SH-SY5Y (cell line): ENCODE data around the gene ADM2.

ENCODE experiments used
- GATA2 ChIP-seq: IDR thresholded peaks from 2 replicates; pipeline ENCODE4 v1.6.1; 2011; ENCODE audit warnings: mild to moderate bottlenecking, low read depth, low read length
- GATA3 ChIP-seq: IDR thresholded peaks from 2 replicates; pipeline ENCODE4 v1.6.1; 2011; ENCODE audit warnings: low read depth, mild to moderate bottlenecking, low read length, moderate library complexity

Gene ADM2

DNA sequence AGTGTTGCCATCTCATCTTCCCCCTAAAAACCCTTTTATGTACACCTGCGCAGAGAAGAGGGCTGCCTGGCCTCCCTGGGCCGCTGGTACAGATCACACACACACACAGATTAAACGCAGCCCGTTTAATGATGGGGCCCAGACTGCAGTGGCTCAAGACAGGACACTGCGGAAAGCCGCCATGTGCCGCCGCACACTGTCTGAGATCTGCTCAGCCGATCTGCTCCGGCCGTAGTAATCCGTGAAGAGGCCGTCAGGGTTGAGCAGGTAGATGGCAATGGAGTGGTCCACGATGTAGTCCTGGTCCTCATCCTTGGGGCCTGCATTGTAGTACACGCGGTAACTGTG, 42.1 kb downstream of the ADM2 start:
- TF ChIP-seq GATA2 (no peak), GATA3 (no peak)

DNA sequence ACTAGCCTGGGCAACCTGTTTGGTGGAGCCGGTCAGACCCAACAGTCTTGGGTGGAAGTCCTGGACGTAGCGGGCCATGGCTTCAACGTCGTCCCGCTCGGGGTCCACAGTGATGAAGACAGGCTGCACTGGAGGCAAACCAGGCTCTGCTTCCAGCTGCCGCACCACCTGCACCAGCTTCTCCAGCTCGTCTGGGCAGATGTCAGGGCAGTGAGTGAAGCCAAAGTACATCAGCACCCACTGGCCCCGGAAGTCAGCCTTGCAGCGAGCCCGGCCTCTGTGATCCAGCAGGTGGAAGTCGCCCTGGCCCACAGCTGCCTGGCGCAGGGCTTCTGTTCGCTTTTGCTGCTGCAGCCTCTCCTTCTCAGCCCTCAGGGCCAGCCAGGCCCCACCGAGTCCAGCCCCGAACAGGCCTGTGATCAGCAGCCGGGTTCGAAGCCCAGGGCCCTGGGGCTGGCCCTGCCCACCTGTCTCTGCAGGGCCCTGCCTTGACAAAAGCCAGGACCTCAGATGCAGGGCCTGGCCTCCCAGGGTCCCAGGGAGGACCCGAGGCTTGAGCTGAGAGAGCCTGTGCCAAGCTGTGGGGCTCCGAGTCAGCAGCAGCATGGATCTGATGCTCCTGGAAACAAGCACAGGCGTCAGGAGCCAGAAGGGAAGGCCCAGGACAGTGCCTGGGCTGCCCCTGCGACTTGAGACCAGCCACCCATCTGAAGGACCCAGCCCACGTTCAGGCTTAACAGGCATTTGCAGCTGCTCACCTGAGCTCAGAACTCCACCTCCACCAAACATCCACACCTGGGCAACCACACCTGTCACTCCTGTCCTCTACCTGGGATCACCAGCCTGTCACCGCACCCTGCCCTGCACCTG, 42.7 kb downstream of the ADM2 start:
- TF ChIP-seq GATA2 (no peak), GATA3 (no peak)

DNA sequence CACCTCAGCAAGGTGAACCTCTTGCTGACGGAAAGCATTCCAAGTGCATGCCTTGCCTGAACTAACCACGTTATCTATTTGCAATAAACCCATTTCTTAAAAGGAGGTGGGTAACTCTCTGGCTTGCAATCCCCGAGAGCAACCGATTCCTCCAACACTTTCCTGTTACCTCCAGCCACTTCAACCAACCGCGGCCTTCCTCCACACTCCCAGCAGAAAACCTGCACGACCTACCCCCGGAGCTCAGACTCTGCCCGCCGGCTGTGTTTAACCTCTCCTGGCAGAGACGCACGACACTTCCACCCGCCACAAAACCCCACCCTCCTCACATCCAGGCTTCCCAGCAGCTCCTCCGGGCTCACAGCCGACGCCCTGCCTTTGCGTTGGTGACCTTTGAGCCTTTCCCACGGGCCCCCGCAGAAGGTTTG, 43.3 kb downstream of the ADM2 start:
- TF ChIP-seq GATA3 (no peak), GATA2 (no peak)

DNA sequence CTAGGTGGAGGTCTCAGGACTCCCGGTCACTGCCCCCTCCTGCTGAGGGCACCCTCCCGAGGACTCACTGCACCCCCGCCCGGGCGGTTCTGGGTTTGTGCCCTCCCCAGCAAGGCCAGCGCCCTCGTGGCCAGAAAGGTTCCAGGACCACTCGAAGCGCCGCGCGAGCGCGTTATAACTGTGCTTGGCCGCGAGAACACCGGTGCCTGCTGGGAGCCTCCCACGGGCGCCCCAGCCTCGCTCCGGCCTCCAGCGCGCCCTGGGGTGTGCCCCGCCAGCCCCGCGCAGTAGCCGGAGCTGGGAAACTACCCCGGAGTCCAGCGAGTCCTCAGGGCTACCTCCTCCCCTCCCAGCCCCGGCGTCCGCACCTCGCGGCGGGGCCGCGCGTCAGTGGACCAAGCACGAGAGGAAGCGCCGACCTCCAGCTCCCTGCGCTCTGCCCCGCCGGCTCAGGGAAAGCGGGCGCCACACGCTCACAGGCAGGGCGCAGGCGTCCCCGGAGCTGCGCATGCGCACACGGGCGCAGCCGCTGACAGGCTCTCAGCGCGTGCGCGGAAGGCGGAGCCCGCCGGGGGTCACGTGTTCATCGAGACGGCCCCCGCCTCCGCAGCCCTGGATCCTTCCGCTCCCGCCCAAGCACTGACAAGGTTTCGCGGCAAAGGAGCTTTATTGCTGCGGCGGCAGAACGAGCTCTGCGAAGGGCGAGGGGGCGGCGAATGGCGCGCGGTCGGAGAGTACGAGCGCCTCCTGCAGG, 43.9 kb downstream of the ADM2 start, which contains the start of gene SCO2:
Gene SCO2, minus strand, starts transcription at position 495 of the 754 bp plus-strand sequence. CDS start 1,187 bp downstream, outside the sequence.
- TF ChIP-seq GATA2 (peak; percentile 28; the same call in 1 of the 2 replicates), GATA3 (no peak)

DNA sequence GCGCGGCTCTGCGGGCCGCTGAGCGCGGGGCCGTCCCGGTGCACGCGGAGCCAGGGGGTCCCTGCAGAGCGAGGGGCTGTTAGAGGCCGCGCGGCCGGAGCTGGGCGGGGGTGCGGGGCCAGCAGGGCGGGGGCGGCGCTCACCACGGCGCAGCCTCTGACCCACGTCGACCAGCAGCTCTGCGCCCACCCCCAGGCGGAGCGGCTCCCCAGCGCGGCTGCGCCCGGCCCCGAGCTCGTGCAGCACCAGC, 44.4 kb downstream of the ADM2 start:
- TF ChIP-seq GATA3 (no peak), GATA2 (no peak)

DNA sequence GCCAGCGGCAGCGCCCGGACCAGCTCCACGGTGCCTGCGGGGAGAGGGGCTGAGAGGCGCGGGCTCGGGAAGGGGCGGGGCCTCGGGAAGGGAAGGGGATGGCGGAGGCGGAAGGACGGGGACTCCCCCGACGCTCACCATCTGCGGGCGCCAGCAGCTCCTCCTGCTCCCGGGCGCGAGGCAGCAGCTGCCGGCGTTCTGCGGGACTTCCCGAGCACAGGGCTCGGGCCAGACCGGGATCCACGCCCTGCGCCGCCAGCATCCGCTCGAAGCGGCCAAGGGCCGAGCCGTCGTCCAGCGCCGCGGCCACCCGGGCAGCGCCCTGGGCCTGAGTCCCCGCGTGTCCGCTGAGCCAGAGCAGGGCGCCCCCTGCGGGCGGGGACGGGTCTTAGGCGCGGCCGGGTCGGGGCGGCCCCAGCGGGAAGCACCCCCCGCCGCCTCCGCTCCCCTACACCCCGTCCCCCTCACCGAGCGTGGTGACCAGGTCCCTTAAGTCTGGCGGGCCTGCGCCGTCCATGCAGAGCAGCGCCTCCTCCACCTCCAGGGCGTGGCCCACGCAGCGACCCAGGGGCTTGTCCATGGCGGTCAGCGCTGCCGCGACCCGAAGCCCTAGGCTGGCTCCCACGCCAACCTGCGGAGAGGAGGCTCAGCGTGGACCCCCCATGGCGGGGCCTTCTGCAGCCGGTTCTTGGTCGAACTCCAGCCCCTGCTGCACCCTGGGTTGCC, 44.9 kb downstream of the ADM2 start:
- TF ChIP-seq GATA3 (no peak), GATA2 (no peak)

DNA sequence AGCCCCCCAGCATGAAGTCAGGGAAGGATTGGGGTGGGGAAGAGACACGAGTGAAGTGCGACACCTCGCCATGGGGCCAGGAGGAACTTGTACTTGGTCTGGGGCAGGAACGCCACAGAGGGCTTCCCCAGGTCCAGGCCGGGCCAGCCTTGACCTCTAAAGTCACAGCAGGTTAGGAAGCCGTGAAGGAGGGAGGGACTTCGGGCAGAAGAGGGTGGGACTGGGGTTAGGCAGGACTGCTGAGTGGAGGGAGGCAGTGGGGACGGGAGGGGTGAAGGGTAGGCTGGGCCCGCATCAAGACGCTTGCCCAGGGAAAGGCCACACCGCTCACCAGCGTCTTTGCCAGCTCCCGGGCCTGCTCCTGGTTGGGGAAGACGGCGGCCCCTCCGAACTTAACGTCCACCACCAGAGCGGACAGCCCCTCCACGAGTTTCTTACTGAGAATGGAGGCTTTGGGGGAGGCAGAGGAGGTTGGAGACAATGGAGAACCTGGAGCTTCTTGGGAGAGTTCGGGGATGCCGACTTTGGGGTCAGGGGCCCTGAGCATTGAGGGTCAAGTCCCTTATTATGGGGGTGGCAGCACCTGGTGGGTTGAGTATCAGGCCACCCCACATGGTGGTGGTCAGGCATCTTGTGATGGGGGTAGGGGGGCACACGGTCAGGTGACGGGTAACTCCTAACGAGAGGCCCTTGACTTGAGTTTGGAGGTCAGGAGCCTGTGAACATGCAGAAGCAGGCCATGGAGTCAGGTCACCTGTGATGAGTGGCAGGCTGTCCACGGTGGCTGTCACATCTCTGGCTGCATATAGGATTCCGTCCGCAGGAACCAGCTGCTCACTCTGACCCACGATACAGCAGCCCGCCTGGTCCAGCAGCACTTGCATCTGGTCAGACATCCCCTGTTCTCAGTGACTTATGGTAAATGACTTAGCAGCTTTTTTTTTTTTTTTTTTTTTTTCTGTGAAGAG, 45.8 kb downstream of the ADM2 start:
- no peak for TF ChIP-seq GATA3
- TF ChIP-seq GATA2 = no peak

DNA sequence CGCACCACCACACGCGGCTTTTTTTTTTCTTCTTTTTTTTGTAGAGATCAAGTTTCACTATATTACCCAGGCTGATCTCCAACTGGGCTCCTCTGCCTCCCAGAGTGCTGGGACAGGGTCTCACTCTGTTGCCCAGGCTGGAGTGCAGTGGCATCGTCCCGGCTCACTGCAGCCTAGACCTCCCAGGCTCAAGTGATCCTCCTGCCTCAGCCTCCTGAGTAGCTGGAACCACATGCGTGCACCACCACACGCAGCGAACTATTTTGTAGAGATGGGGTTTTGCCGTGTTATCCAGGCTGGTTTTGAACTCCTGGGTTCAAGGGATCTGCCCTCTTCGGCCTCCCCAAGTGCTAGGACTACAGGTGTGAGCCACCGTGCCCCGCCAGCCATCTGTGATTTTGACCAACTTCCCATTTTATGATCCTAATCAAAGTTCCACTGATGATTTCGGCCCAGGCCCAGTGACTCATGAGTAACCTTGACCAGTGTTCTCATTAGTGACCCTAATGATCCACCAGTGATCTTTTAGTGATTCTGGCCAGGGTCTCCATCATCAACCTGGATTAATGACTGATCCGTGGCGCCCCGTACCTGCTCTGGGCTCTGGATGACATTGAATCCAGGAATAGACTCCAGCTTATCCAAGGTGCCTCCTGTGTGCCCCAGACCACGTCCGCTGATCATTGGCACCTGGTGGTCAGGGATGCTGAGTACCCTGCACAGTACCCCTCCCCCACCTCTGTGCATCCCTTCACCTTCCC, 46.8 kb downstream of the ADM2 start:
- TF ChIP-seq GATA3 (no peak), GATA2 (no peak)

DNA sequence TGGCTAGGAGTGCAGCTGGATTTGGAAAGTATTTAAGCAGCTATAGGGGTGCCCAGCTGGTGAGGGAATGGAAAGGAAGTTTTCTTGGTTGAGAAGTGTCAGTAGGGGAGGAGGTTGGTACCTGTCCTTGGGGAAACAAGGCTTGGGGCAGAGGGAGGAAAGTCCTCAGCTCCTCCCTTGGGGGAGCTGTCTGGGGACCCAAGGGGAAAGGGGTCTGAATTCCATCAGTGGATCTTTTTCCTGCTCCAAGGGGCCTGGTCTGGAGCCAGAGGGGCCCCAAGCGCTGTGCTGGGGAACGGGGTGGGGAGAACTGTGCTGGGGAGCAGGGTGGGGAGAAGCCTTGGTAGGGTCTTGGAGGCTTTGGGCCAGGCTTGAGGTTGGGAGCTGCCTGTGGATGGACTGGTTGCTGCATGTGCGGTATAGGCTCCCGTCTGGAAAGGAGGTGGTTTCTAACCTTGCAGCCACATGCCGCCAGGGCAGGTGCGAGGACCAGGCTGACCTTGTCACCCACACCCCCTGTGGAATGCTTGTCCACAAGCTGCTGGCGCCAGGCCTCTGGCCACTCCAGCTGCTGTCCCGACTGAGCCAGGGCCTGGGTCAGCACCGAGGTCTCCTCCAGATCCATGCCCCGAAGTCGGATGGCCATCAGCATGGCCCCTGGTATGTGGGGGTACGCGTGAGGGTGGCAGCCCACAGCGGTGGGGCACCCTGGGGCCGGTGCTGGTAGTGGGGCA, 47.5 kb downstream of the ADM2 start:
- no peak for TF ChIP-seq GATA2

DNA sequence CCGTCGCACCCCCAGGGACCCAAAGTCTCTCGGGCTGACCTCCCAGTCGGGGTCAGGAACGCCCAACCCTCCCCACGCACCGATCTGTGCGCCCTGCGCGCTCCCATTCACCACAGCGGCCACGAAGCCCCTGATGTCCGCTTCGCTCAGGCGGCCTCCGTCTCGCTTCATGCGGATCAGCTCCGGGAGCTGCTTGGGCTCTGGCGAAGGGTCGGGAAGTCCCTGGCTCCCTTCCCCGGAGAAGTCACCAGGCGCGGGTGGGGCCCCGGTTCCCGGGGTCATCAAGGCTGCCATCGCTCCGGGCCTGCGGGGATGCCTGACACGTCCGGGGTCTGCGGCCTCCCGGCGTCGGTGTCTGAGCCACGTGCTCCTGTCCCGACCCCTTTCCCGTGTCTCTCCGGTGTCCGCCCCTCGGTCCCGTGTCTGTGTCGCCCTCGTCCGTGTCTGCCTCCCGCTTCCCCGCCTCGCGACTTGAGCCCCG, 48.1 kb downstream of the ADM2 start:
- no peak for TF ChIP-seq GATA3
- TF ChIP-seq GATA2 = no peak

DNA sequence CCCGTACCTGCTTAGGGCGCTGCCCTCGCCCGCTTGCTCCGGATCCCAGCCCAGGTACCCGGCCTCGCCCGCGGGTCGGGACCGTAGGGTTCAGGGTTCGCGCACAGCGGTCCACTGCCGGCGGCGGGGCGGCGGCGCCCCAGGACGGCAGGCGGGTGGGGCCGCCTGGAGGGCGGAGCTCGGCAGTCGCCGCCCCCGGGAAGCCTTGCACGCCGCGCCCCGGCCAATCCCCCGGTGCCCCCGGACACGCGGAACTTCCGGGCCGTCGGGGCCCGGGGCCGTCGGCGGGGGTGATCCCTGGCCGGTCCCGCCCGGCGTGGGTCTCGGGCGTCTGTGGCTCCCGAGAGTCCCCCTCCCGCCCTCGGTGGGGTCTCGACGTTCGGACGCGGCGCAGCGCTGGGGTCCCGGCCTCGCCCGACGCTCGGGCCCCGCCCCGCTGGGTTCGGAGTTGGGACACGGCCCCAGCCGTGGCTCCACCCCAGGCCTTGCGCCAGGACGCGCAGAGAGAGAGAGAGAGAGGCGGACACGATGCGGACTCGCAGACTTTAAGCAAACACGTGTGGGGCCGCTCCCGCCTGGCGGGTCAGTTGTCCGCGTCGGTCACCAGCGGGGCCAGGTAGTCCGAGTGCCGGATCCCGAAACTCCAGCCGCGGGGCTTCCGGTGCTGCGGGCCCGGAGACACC, 48.7 kb downstream of the ADM2 start, which contains the start of gene TYMP:
Gene TYMP, minus strand, starts transcription at position 116 of the 683 bp plus-strand sequence. CDS start 303 bp downstream, outside the sequence.
- TF ChIP-seq GATA2 (no peak), GATA3 (no peak)

DNA sequence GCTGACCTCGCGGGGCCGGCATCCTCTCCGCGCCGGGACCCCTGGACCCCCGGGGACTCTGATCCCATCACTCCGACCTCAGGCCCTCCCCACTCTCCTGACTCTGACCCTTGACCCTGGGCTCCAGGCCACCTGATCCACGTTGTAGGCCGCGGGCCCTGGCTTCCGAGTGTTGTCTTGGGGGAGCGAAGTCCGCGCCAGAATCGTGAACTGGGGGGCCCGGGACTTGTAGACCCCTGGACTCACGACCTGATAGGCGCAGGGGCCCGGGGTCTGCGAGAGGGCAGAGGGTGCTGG, 49.2 kb downstream of the ADM2 start:
- TF ChIP-seq GATA3 (no peak), GATA2 (no peak)
